H1 (cell line): ENCODE data around the gene SNAP29. TPM values are rescaled to one million over a fixed set of nuclear protein-coding genes. Genes with fewer than 3 reads are reported as not detected.
A peak's percentile ranks its signal among the peaks of the same experiment; 100 is the strongest.

ENCODE experiments used
- CTCF ChIA-PET: fragments of 300-600 bp; sonication (Branson Sonifier 250); formaldehyde crosslinking; loops from one replicate; lab custom pipeline; 2021; ENCODE audit not compliant: partially characterized antibody; lab: Charles Lee
- POLR2A ChIA-PET: fragments of 300-600 bp; sonication (Branson Sonifier 250); formaldehyde crosslinking; loops from one replicate; lab custom pipeline; 2021; ENCODE audit warnings: inconsistent platforms; ENCODE audit not compliant: partially characterized antibody; lab: Charles Lee
- DNase-seq, 2 experiments: peaks; one replicate each; pipeline versions ENCODE4 v3.0.0 to v3.0.0-alpha.2; 2010 to 2022; ENCODE audit warnings: low spot score in 2 of 2, low read depth in 1 of 2, mixed read lengths in 1 of 2
- FAIRE-seq: peaks from 2 replicates; lab custom pipeline; 2011; peaks lifted over from hg19 to GRCh38; lab: Jason Lieb, UNC
- H2AFZ ChIP-seq: 2 replicates; pipeline ENCODE4 v1.8.1; 2012; ENCODE audit warnings: low read length, inconsistent platforms
- H2AK5ac ChIP-seq: 2 replicates; pipeline ENCODE4 v1.6.1; 2013; ENCODE audit warnings: low read depth, low read length
- H2BK120ac ChIP-seq: replicated peaks from 2 replicates; pipeline ENCODE3; 2013; ENCODE audit warnings: low read depth, low read length, inconsistent platforms
- H2BK12ac ChIP-seq: 2 replicates; pipeline ENCODE4 v1.6.1; 2013; ENCODE audit warnings: low read depth, low read length
- H2BK15ac ChIP-seq: 2 replicates; pipeline ENCODE4 v1.6.1; 2013; ENCODE audit warnings: low read length
- H2BK20ac ChIP-seq: 2 replicates; pipeline ENCODE4 v1.6.1; 2013; ENCODE audit warnings: low read length
- H2BK5ac ChIP-seq: 2 replicates; pipeline ENCODE4 v1.6.1; 2013; ENCODE audit warnings: low read depth, low read length
- H3K14ac ChIP-seq: 2 replicates; pipeline ENCODE4 v1.6.1; 2013; ENCODE audit warnings: inconsistent platforms; ENCODE audit not compliant: insufficient read length
- H3K18ac ChIP-seq: 2 replicates; pipeline ENCODE4 v1.6.1; 2013; ENCODE audit warnings: low read length; ENCODE audit errors: extremely low read depth
- H3K23ac ChIP-seq: 2 replicates; pipeline ENCODE4 v1.6.1; 2013; ENCODE audit warnings: inconsistent platforms; ENCODE audit not compliant: insufficient read length
- H3K23me2 ChIP-seq: 2 replicates; pipeline ENCODE4 v1.6.1; 2013; ENCODE audit warnings: low read depth, low read length
- H3K27ac ChIP-seq: 2 replicates; pipeline ENCODE4 v1.6.1; 2011; ENCODE audit warnings: low read depth, low read length, inconsistent platforms
- H3K27me3 ChIP-seq, 4 experiments: replicated peaks in 1 of 4; 1 replicate in 1 of 4; 2 replicates in 3 of 4; pipeline versions ENCODE4 v1.6.1 to v1.8.1; 2011 to 2013; ENCODE audit warnings: low read length in 3 of 4, mild to moderate bottlenecking in 3 of 4, inconsistent platforms in 2 of 4, mixed read lengths in 2 of 4, moderate library complexity in 1 of 4; ENCODE audit not compliant: control insufficient read depth in 3 of 4, insufficient read depth in 3 of 4; ENCODE audit errors: extremely low read depth in 1 of 4
- H3K36me3 ChIP-seq, 4 experiments: 2 replicates each; pipeline versions ENCODE4 v1.6.1 to v1.8.1; 2011 to 2013; ENCODE audit warnings: mild to moderate bottlenecking in 4 of 4, low read length in 3 of 4, moderate library complexity in 2 of 4, control low read depth in 1 of 4, inconsistent platforms in 1 of 4; ENCODE audit not compliant: insufficient read depth in 4 of 4, control insufficient read depth in 2 of 4
- H3K4ac ChIP-seq: replicated peaks from 2 replicates; pipeline ENCODE3; 2013; ENCODE audit warnings: low read length, low read depth, mixed read lengths, inconsistent platforms; ENCODE audit not compliant: insufficient read length
- H3K4me1 ChIP-seq, 4 experiments: replicated peaks in 1 of 4; 1 replicate in 1 of 4; 2 replicates in 3 of 4; pipeline versions ENCODE4 v1.6.1 to v1.8.1; 2011 to 2013; ENCODE audit warnings: low read length in 3 of 4, inconsistent platforms in 2 of 4, mixed read lengths in 1 of 4; ENCODE audit not compliant: insufficient read depth in 4 of 4, control insufficient read depth in 3 of 4
- H3K4me2 ChIP-seq, 2 experiments: 2 replicates each; pipeline versions ENCODE4 v1.6.1 to v1.8.1; 2011 to 2013; ENCODE audit warnings: low read depth in 2 of 2, low read length in 2 of 2, control low read depth in 1 of 2, inconsistent platforms in 1 of 2, mild to moderate bottlenecking in 1 of 2; ENCODE audit not compliant: insufficient read depth in 1 of 2
- H3K4me3 ChIP-seq, 4 experiments: fragments of 200-600, 300-600 bp in 1 of 4; sonication (generic), shearing (Covaris generic), sonication (Bioruptor Twin) in 1 of 4; 2 replicates each; pipeline versions ENCODE4 v1.5.1 to v1.8.1; 2011 to 2016; ENCODE audit warnings: low read length in 4 of 4, low read depth in 3 of 4, control low read depth in 2 of 4, inconsistent platforms in 2 of 4, mild to moderate bottlenecking in 2 of 4, mixed read lengths in 1 of 4, moderate library complexity in 1 of 4; ENCODE audit not compliant: insufficient read depth in 2 of 4; ENCODE audit errors: extremely low read depth in 1 of 4
- H3K56ac ChIP-seq: replicated peaks from 2 replicates; pipeline ENCODE3; 2013; ENCODE audit warnings: low read depth, mild to moderate bottlenecking, mixed read lengths, low read length, inconsistent platforms; ENCODE audit not compliant: insufficient read length
- H3K79me1 ChIP-seq: 2 replicates; pipeline ENCODE4 v1.6.1; 2013; ENCODE audit warnings: low read depth, low read length, control low read depth
- H3K79me2 ChIP-seq, 2 experiments: 2 replicates each; pipeline versions ENCODE4 v1.6.1 to v1.8.1; 2012 to 2013; ENCODE audit warnings: low read length in 2 of 2, mild to moderate bottlenecking in 2 of 2, inconsistent platforms in 1 of 2; ENCODE audit not compliant: insufficient read depth in 2 of 2, control insufficient read depth in 1 of 2
- H3K9ac ChIP-seq, 4 experiments: replicated peaks in 1 of 4; 1 replicate in 1 of 4; 2 replicates in 3 of 4; pipeline versions ENCODE4 v1.6.1 to v1.8.1; 2011 to 2013; ENCODE audit warnings: low read depth in 3 of 4, low read length in 3 of 4, control low read depth in 2 of 4, mild to moderate bottlenecking in 2 of 4, moderate library complexity in 2 of 4, inconsistent platforms in 1 of 4; ENCODE audit errors: extremely low read depth in 1 of 4
- H3K9me3 ChIP-seq, 2 experiments: 2 replicates each; pipeline versions ENCODE4 v1.6.1 to v1.8.1; 2012 to 2013; ENCODE audit warnings: mild to moderate bottlenecking in 2 of 2, moderate library complexity in 2 of 2, control low read depth in 1 of 2, inconsistent platforms in 1 of 2, low read depth in 1 of 2, low read length in 1 of 2, mixed read lengths in 1 of 2; ENCODE audit not compliant: insufficient read depth in 2 of 2
- H4K20me1 ChIP-seq, 2 experiments: replicated peaks in 1 of 2; 2 replicates each; pipeline versions ENCODE3 to v1.8.1; 2011 to 2013; ENCODE audit warnings: inconsistent platforms in 2 of 2, low read length in 2 of 2, mild to moderate bottlenecking in 1 of 2; ENCODE audit not compliant: insufficient read depth in 2 of 2, control insufficient read depth in 1 of 2
- H4K5ac ChIP-seq: 2 replicates; pipeline ENCODE4 v1.6.1; 2013; ENCODE audit warnings: low read length, low read depth, mixed read lengths, inconsistent platforms; ENCODE audit not compliant: insufficient read length
- H4K8ac ChIP-seq: 2 replicates; pipeline ENCODE4 v1.8.0; 2013; ENCODE audit warnings: mild to moderate bottlenecking, moderate library complexity, low read length, inconsistent platforms; ENCODE audit not compliant: insufficient read depth; ENCODE audit errors: extremely low read depth
- H4K91ac ChIP-seq: replicated peaks from 2 replicates; pipeline ENCODE3; 2013; ENCODE audit warnings: low read length, mixed read lengths, inconsistent platforms; ENCODE audit not compliant: insufficient read length
- ASH2L ChIP-seq: fragments of 200-600, 300-600 bp; sonication (generic); IDR thresholded peaks from one replicate; pipeline ENCODE4 v1.7.1; 2017; ENCODE audit warnings: low read length
- CHD2 ChIP-seq: IDR thresholded peaks from 2 replicates; pipeline ENCODE4 v1.6.1; 2012; ENCODE audit warnings: low read length, improper control_type of control experiment
- EP300 ChIP-seq, 2 experiments: IDR thresholded peaks; 1 replicate in 1 of 2; 2 replicates in 1 of 2; pipeline ENCODE4 v1.6.1; 2011 to 2012; ENCODE audit warnings: low read depth in 2 of 2, low read length in 2 of 2, mild to moderate bottlenecking in 2 of 2, borderline replicate concordance in 1 of 2, inconsistent platforms in 1 of 2, moderate library complexity in 1 of 2
- FOSL1 ChIP-seq: IDR thresholded peaks from 2 replicates; pipeline ENCODE4 v1.6.1; 2011; ENCODE audit warnings: mild to moderate bottlenecking, low read depth, low read length, moderate library complexity; ENCODE audit not compliant: insufficient read depth
- POLR2AphosphoS5 ChIP-seq: IDR thresholded peaks from 2 replicates; pipeline ENCODE4 v1.6.1; 2011; ENCODE audit warnings: low read depth, low read length
- RFX5 ChIP-seq: IDR thresholded peaks from 2 replicates; pipeline ENCODE4 v1.6.1; 2011; ENCODE audit warnings: low read depth, low read length, improper control_type of control experiment, borderline replicate concordance
- RNF2 ChIP-seq: fragments of 200-900, 300-1000 bp; sonication (generic); IDR thresholded peaks from 2 replicates; pipeline ENCODE4 v1.7.1; 2016; ENCODE audit warnings: borderline replicate concordance, low read depth, mild to moderate bottlenecking, antibody characterized with exemption, low read length; ENCODE audit not compliant: poor library complexity, severe bottlenecking; ENCODE audit errors: missing control alignments
- SP1 ChIP-seq: IDR thresholded peaks from 2 replicates; pipeline ENCODE4 v1.6.1; 2011; ENCODE audit warnings: low read depth, low read length
- TBP ChIP-seq: IDR thresholded peaks from 2 replicates; pipeline ENCODE4 v1.6.1; 2011; ENCODE audit warnings: low read depth, low read length, improper control_type of control experiment
- YY1 ChIP-seq: IDR thresholded peaks from 2 replicates; pipeline ENCODE4 v1.6.1; 2011; ENCODE audit warnings: low read depth, mild to moderate bottlenecking, low read length
- WGBS, 2 experiments: shearing (Covaris generic) in 1 of 2; methylation state at CpG; one replicate each; pipeline versions ENCODE4 v1.1.6 to v1.1.7; 2013 to 2015; ENCODE audit warnings: low lambda C conversion rate in 2 of 2, mixed read lengths in 2 of 2, inconsistent platforms in 1 of 2, low coverage in 1 of 2, missing lambda C conversion rate in 1 of 2; ENCODE audit not compliant: insufficient replicate concordance in 2 of 2, insufficient coverage in 1 of 2, insufficient read length in 1 of 2; ENCODE audit errors: extremely low coverage in 1 of 2, missing lambda C conversion rate in 1 of 2; 5-methylcytosine and 5-hydroxymethylcytosine counted together
- polyA plus RNA-seq, 7 experiments: library from polyadenylated mRNA; depleted of rRNA in 3 of 7; stranded (reverse) in 5 of 7; unstranded in 2 of 7; fragments of >200 nt in 5 of 7; fragments of 200-250 nt in 2 of 7; gene quantifications; 1 replicate in 5 of 7; 2 replicates in 1 of 7; 4 replicates in 1 of 7; pipeline versions ENCODE4 v1.2.1 to v1.2.3, GENCODE V29; 2011 to 2013; ENCODE audit warnings: missing spikeins in 2 of 7, mixed read lengths in 2 of 7
- total RNA-seq: library from RNA; stranded (reverse); fragmentation: NEBNext Ultra II Directional; extraction: Animal tissue kit (Norgen Biotek cat#: 25700); gene quantifications from 2 replicates; pipeline ENCODE4 v1.2.1, GENCODE V29; 2021

The SNAP29 gene
- total and polyA plus RNA-seq, 2 of the 8 experiments (the other 6 are each of a cell fraction or from before 2014, with no cell fraction given), result 11.8 to 15.0 TPM

- H3K18ac ChIP-seq, result peak overlapping the region; percentile 55
- H2AFZ ChIP-seq, result peak overlapping the region; percentile 25; the same call in 1 of the 2 replicates
- H2BK15ac ChIP-seq, result no peak overlapping the region
- DNase-seq, result peak; percentile 72 to 91
- no peak overlapping the region for H2AK5ac ChIP-seq
- no peaks in the 10 kb centered on the region for H3K27me3 ChIP-seq
- ChIA-PET CTCF (interaction anchor here (2.7 kb wide), 1 partner anchor 54 kb away, joined by 14 read pairs; no protein-coding TSS in a partner anchor), POLR2A (interaction anchor here (0.5 to 1.6 kb wide), 2 partner anchors 59 to 1189 kb away, joined by 3 to 4 read pairs; partner anchors contain the start of gene CRKL)
- H3K4me3 ChIP-seq, result peak overlapping the region; percentile 75 to 85 (median 78)
- H3K79me2 ChIP-seq, result peaks cover 0 to 33% of the 10 kb centered on the region in 2 experiments; a peak in 3 of 4 replicates
- H4K20me1 ChIP-seq, result no peaks in the 10 kb centered on the region
- no peak overlapping the region; the same call in 1 of the 2 replicates for H2BK20ac ChIP-seq
- no peaks in the 10 kb centered on the region for H3K36me3 ChIP-seq
- H2BK5ac ChIP-seq, result peak overlapping the region; percentile 40; the same call in 1 of the 2 replicates
- 0 out of 2 replicates have a peak overlapping the region, but pooled peaks have one; percentile 2 for H3K27ac ChIP-seq
- H3K4me2 ChIP-seq, result peak overlapping the region; percentile 82 to 99
- H3K56ac ChIP-seq, result no peak overlapping the region
- peak overlapping the region; percentile 57; the same call in 1 of the 2 replicates for H4K8ac ChIP-seq
- peaks cover 10% of the 10 kb centered on the region for H3K23me2 ChIP-seq
- H2BK12ac ChIP-seq, result peak overlapping the region; percentile 90; the same call in 1 of the 2 replicates
- FAIRE-seq, result no peak
- H3K14ac ChIP-seq, result no peak overlapping the region
- H3K4me1 ChIP-seq, result peaks cover 3 to 8% (median 6%) of the 10 kb centered on the region in 4 experiments; a peak in 5 of 7 replicates
- H4K5ac ChIP-seq, result peak overlapping the region; percentile 44
- H3K4ac ChIP-seq, result no peak overlapping the region
- H3K9me3 ChIP-seq, result no peaks in the 10 kb centered on the region
- H3K9ac ChIP-seq, result peak overlapping the region in 3 of 4 experiments; percentile 62 to 87 (median 66); a peak in 6 of 7 replicates
- H4K91ac ChIP-seq, result no peak overlapping the region
- WGBS, 2 experiments, result 2% methylated on average over 18 of the region's 38 CpGs; no CpG with 5 or more reads in 1 of the 2 experiments
- peaks cover 4% of the 10 kb centered on the region for H3K79me1 ChIP-seq
- no peak overlapping the region for H2BK120ac ChIP-seq
- no peak overlapping the region for H3K23ac ChIP-seq
- TF ChIP-seq TBP (0 out of 2 replicates have a peak, but pooled peaks have one; percentile 24), RNF2 (no peak), POLR2AphosphoS5 (peak; percentile 46; the same call in 1 of the 2 replicates), ASH2L (no peak), FOSL1 (no peak), CHD2 (peak; percentile 43; the same call in 1 of the 2 replicates), SP1 (peak; percentile 33; the same call in 1 of the 2 replicates), YY1 (no peak), EP300 (IDR thresholded peaks at IDR 0.05; ENCODE audit: borderline replicate concordance in 1 of 2, low read depth in 2 of 2, low read length in 2 of 2) (peak in 1 of 2 experiments; percentile 42; a peak in 1 of 3 replicates), RFX5 (no peak)
Measured at GRCh38 chr22:20857838-20858614, 781 bp upstream of the SNAP29 start.
